ENCODE results near the gene PEPD.

- TF ChIP-seq, protein P1, sequence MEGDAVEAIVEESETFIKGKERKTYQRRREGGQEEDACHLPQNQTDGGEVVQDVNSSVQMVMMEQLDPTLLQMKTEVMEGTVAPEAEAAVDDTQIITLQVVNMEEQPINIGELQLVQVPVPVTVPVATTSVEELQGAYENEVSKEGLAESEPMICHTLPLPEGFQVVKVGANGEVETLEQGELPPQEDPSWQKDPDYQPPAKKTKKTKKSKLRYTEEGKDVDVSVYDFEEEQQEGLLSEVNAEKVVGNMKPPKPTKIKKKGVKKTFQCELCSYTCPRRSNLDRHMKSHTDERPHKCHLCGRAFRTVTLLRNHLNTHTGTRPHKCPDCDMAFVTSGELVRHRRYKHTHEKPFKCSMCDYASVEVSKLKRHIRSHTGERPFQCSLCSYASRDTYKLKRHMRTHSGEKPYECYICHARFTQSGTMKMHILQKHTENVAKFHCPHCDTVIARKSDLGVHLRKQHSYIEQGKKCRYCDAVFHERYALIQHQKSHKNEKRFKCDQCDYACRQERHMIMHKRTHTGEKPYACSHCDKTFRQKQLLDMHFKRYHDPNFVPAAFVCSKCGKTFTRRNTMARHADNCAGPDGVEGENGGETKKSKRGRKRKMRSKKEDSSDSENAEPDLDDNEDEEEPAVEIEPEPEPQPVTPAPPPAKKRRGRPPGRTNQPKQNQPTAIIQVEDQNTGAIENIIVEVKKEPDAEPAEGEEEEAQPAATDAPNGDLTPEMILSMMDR (IDR thresholded peaks at IDR 0.05) = peak in 2 of 4 experiments; percentile 30 to 59
- TF ChIP-seq POLR2AphosphoS5 (IDR thresholded peaks at IDR 0.05) = no peak
These were observed 119.0 kb downstream of the PEPD start for GRCh38 chr19:33402421-33403220.
